Measurements from ENCODE around the gene GRID1.
"Not testable (repeated sequence)": the region's sequence is repeated elsewhere in the genome, so short reads cannot be mapped to it uniquely, and the experiment has no call there.

Gene GRID1

GRCh38 chr10:86037096-86037495 lies 329.5 kb downstream of the GRID1 start:
- no peak for DNase-seq (ENCODE audit: low spot score)

GRCh38 chr10:86036544-86036831 lies 330.1 kb downstream of the GRID1 start:
- DNase-seq (ENCODE audit: low spot score): no peak

GRCh38 chr10:86035791-86036543 lies 330.6 kb downstream of the GRID1 start:
- no peak for DNase-seq (ENCODE audit: low spot score)

GRCh38 chr10:86034710-86035109 lies 331.9 kb downstream of the GRID1 start:
- no peak for DNase-seq (ENCODE audit: low spot score)

GRCh38 chr10:86033581-86033980 lies 333.0 kb downstream of the GRID1 start:
- no peak for DNase-seq (ENCODE audit: low spot score)

- not testable (repeated sequence) for DNase-seq (ENCODE audit: low spot score)
These were observed 334.5 kb downstream of the GRID1 start for GRCh38 chr10:86032087-86032486.

GRCh38 chr10:86030312-86030711 lies 336.3 kb downstream of the GRID1 start:
- DNase-seq (ENCODE audit: low spot score): no peak

GRCh38 chr10:86027346-86027745 lies 339.2 kb downstream of the GRID1 start:
- no peak for DNase-seq (ENCODE audit: low spot score)

GRCh38 chr10:86025509-86025908 lies 341.1 kb downstream of the GRID1 start:
- no peak for DNase-seq (ENCODE audit: low spot score)

- no peak for DNase-seq (ENCODE audit: low spot score)
These were observed 342.1 kb downstream of the GRID1 start for GRCh38 chr10:86024281-86025041.

GRCh38 chr10:86023931-86024280 lies 342.7 kb downstream of the GRID1 start:
- DNase-seq (ENCODE audit: low spot score): no peak

- no peak for DNase-seq (ENCODE audit: low spot score)
These were observed 343.3 kb downstream of the GRID1 start for GRCh38 chr10:86023336-86023735.

GRCh38 chr10:86022906-86023305 lies 343.7 kb downstream of the GRID1 start:
- no peak for DNase-seq (ENCODE audit: low spot score)

GRCh38 chr10:86020134-86020533 lies 346.5 kb downstream of the GRID1 start:
- no peak for DNase-seq (ENCODE audit: low spot score)

GRCh38 chr10:86019141-86019540 lies 347.5 kb downstream of the GRID1 start:
- no peak for DNase-seq (ENCODE audit: low spot score)

GRCh38 chr10:86018735-86019058 lies 347.9 kb downstream of the GRID1 start:
- DNase-seq (ENCODE audit: low spot score): no peak

- DNase-seq (ENCODE audit: low spot score): no peak
These were observed 348.5 kb downstream of the GRID1 start for GRCh38 chr10:86017841-86018734.

- DNase-seq (ENCODE audit: low spot score): no peak
These were observed 353.0 kb downstream of the GRID1 start for GRCh38 chr10:86013568-86013967.

- no peak for DNase-seq (ENCODE audit: low spot score)
These were observed 359.4 kb downstream of the GRID1 start for GRCh38 chr10:86007171-86007570.

- DNase-seq (ENCODE audit: low spot score): no peak
These were observed 362.3 kb downstream of the GRID1 start for GRCh38 chr10:86004337-86004736.

GRCh38 chr10:86003201-86003621 lies 363.4 kb downstream of the GRID1 start:
- no peak for DNase-seq (ENCODE audit: low spot score)

GRCh38 chr10:86001521-86001920 lies 365.1 kb downstream of the GRID1 start:
- DNase-seq (ENCODE audit: low spot score): no peak

- no peak for DNase-seq (ENCODE audit: low spot score)
These were observed 369.1 kb downstream of the GRID1 start for GRCh38 chr10:85997544-85997943.

Measured in AG20443 (cell line).